Activated T-cell treated with anti-CD3 and anti-CD28 coated beads, Interleukin-2, amount 50 U/mL, for 1 hour (primary cell): ENCODE results near the gene NSMF.
"Not testable (repeated sequence)": the region's sequence is repeated elsewhere in the genome, so short reads cannot be mapped to it uniquely, and the experiment has no call there.

Experiments
- DNase-seq: peaks from one replicate; pipeline ENCODE4 v3.0.0-alpha.2; 2020

Gene NSMF

DNA sequence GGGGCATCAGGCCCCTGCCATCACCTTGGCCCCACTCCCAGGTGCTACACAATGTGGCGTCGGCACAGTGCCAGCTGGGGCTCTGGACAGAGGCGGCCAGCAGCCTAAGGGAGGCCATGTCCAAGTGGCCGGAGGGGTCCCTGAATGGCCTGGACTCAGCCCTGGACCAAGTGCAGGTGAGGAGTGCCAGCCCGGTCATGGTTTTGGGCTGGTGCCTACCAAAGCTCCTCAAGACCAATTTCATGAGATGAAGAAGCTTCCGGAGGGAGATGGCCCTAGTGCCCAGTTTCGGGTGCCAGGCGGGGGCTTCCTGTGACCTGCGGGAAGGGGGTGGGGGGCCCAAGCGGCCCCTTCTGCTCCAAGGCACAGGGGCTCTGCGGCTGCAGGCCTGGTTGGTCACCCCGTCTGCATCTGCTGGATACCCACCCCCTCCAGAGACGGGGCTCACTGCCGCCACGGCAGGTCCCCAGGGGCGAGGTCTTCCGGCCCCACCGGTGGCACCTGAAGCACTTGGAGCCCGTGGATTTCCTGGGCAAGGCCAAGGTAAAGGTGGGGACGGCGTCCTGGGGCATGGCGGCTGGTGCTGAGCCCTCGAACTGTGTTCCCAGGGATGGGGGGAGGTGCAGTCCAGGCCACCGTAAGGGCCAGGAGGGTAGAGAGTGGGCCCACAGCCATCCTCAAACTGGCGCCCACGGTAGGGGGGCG is 30.1 kb downstream of the NSMF start:
- no peak for DNase-seq

DNA sequence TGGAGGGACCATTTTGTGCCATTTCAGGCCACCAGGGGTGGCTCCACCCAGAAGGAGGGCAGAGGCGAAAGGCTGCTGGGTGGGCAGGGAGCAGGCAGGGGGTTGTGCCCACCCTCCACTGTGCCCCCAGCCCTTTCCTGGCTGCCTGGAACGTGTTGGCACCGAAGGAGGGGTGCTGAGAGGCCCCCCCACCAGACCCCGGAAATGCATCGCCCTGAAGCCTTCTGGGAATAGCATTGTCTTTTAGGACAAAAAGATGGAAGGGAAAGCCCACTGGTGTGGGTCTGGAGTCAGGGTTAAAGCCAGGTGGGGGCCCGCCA is 30.9 kb downstream of the NSMF start:
- no peak for DNase-seq

DNA sequence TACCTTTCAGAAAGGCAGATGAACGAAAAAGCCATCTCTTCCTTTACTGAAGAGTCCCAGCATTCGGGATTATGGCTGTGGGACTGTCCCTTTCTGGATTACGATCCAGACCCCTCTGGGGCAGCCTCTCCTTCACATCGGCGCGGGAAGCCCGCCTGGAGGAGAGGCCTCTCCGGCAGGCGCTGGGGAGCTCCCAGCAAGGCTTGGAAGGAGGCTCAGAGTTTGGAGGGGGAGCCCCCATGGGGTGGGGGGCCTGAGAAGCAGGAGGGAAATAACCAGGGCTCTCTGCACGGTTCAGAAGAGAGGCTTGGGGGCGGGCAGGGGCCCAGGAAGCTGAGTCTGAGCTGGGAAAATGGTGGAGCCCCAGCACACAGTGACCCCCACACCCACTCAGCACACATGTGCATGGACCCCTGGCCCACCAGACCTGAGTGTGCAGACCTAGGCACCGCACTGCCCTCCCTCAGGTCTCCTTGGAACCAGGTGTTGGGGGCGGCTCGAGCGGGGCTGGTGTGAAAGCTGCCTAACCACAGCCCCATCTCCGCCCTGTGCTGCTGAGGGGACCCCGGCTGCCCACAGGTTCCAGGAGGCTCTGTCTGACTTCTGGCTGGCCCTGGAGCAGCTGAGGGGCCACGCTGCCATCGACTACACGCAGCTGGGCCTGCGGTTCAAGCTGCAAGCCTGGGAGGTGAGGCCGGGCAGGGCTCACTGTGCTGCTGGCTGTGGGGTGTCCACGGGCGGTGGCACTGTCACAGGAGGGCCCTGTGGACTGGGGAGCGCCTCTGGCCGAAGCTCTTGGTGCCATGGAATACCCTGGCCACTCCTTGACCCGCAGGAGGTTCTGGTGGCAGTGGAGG is 31.5 kb downstream of the NSMF start:
- DNase-seq: no peak

DNA sequence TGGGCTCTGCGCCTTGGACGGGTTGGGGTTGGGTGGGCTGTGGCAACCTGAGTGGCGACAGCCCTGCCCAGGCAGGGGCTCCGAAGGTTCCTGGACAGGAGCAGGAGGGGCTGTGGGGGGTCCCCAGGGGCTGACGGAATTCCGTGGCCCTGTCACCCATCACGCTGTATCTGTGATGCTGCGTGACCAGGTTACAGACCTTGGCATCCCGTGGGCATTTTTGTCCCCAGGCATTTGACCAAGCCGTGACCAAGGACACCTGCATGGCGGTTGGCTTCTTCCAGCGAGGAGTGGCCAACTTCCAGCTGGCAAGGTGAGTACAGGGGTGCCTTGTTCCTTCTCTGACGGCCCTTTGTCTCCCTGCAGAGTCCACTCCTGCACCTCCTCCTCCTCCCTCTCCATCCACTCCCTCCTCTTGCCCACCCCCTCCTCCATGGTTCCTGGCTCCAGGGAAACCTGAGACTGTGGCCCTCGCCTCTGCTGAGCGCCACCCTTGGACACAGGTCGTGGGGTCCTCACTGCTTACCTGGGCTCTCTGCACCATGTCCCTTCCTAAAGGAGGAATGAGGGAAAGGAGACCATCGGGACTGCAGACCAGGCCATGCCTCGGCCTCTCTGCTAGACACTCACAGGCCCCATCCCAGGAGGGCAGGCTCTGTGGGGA is 33.0 kb downstream of the NSMF start:
- DNase-seq: no peak

DNA sequence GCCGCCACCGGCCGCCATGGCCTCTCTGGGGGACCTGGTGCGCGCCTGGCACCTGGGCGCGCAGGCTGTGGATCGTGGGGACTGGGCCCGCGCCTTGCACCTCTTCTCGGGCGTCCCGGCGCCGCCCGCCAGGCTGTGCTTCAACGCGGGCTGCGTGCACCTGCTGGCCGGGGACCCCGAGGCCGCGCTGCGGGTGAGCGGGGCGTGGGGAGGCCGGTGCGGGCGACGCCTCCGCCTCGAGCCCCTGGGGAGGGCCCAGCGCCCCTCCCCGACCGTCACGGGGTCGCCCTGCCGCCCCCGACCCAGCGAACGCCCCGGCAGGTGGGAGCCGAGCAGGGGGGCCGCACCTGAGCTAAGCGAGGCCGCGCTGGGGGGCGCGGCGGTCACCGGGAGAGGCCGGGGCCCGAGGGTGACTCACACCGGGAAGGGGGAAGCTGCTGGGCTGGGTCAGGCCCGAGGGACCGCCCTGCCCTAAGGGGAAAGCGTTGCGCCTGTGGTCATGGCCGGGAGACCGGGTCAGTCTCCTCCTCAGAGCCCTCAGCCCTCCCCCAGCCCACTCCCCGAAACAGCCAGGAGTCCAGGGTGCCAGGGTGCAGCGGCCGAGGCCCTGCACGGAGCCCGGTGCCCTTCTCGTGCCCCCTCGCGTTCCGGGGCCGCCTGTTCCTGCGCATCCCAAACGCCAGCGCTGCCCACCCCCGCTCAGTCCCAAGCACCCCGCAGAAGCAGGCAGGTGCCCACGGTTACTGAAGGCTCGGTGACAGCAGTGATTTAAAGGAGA is 35.4 kb downstream of the NSMF start:
- DNase-seq: no peak

DNA sequence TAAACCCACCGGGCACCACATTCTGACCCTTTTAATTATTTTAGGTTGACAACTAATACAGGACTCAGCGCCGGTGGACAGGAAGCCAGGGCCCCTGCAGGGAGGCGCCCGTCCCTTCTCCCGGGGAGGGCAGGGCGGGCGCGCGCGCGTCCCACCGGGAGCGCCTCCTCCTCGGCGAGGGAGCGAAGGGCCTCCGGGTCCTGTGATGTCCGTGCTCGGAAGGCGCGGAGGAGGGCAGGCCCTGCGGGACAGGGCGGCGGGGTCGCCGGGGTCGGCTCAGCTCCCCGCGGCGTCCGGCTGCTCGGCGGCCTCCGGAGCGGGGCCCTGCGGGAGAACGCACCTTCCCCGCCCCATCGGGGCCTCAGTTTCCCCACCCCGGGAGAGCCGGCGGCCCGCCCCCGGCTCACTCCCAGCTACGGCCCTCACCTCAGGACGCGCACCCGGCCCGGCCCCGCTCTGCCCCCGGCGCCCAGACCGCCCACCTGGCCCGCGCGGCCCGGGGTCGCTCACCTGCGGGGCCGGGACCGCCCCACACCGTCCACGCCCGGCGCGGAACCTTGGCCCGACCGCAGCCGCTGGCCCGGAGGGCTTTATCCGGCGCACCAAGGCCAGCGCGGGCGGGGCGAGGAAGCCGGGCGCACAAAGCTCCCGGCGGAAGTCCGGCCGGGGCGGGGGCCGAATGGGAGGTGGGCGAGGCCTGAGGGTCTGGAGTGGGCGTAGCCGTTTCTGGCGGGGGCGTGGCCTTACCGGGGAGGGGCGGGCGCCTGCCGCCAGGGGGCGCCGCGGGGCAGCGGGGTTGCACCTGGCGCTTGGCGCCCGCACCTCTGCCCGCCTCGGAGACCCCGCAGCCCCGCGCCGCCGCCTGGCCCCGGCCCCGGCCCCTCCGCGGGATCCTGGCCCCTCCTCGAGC is 36.3 kb downstream of the NSMF start, which contains the start of the genes EXD3 and NOXA1:
TSS of gene EXD3 (minus strand) at position 559 of the 910 bp plus-strand sequence. CDS start 27,805 bp downstream, outside the sequence.
TSS of gene NOXA1 (plus strand) at position 790 of the 910 bp plus-strand sequence. CDS start 137 bp downstream, outside the sequence.
- DNase-seq: peak; percentile 98

DNA sequence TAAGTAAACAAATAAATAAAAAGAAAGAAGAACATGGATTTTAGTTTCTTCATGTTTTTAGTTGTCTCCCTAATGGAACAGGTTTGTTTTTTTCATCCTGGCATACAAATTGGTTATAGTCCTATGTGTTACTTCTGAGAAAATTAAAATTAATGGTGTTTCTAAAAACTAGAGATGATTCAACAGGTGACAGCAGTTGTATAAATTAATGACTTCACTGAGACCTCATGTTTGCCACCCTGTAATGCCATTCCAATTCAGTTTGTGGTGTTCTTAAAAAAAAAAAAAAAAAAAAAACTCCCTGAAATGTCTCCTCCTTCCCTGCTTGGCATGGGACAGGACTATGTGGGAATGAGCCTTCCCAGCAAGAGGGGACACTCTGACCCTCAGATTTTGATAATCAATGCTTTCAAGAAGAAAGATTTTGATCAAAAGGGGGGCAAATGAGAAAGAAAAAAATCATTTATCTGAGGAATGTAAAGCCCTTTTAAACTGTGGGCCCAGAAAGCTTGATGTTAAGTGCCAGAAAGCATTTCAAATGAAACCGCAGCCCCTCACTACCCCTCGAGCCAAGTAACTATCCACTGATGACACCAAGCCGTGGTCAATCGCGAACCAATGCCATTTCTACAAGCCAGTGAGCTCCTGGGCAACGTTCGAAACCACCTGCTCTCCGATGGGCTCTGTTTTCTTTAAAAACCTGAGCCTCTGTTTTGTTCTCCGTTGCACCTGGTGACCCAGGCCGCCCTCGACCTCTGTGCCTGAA is 37.1 kb downstream of the NSMF start:
- DNase-seq: no peak

DNA sequence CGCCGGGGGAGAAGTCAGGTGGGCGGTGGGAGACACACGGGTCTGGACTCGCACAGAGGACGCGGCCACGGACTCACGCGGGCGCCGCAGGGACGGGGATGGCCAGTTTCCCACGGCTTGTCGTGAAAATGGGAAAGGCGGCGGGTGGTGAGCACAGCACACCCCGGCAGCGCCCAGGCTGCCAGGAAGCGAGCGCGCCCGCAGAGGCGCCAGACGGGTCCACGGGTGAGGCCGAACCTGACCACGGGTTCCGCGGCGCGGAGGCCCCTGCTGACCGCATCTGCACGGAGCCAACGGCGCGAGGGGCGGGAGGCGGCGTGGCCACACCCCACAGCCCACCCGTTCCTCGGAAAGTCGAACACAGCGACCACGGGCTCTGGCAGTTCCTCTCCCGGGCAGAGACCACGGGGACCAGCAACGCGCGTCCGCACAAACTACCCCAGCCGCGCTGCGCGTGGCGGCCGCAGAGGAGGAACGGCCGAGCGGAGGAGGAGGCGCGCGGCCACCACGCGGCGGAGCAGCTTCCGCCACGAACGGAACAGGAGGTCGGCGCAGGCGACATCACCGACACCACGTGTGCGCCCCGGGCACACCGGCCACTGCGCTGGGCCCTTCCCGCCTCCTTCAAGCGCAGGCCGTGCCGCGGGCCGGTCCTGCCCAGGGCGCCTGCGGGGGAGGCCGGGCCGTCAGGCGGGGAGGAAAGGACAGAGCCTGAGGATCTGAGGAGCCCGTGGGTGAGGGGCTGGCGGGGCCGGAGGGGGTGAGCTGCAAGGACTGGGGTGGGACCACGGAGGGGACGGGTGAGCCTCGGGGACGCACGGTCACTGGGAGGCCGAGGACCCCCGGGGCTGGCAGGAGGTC is 41.7 kb downstream of the NSMF start:
- DNase-seq: no peak

DNA sequence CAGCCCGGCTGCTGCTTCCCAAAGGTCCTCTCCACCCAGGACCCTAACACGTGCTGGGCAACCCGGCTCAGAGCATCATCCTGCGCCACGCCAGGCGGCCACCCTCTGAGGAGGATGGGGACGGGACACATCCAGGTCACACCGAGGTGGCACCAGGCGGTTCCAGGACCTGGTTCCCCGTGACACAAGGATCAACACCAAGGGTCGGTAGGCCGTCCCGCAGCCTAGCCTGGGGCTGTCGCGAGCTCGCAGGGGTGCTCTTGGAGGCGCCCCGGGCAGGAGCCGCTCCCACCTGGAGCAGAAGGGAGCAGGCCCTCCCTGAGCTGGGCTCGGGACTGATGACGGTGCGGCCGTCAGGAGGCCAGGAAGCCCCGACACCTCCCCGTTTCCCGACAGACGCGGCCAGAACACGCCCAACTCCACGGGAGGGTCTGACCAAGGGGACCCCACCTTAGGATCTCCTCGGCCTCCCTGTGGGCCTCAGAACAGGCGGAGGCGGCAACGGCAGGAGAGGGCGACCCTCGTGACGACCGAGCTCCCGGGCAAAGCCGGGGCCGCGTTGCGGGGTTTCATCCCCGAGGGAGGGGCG is 42.5 kb downstream of the NSMF start:
- DNase-seq: no peak

DNA sequence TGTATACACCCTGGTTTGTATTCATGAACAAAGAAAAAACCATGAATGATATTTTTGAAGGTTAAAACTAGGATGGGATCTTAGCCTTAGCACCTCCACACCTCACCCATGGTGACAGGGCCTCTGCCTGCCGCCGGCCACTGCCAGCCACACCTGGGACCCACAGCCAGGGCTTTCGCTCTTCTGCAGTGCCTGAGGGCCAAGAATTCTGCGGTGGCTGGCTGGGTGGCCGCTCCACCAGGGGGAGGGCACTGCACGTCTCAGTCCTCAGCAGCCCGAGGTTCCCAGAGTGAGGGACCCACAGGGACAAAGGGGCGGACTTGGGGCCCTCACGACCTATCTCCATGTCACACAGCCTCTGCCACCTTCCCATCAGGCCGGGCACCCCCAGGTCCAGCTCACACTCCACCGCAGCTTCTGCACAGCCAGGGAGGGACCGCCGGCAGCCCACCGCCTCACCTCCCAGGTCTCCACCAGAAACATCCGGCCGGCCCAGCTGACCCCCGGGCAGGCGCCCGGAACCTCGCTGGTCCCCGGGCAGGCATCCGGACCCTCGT is 43.0 kb downstream of the NSMF start:
- no peak for DNase-seq

DNA sequence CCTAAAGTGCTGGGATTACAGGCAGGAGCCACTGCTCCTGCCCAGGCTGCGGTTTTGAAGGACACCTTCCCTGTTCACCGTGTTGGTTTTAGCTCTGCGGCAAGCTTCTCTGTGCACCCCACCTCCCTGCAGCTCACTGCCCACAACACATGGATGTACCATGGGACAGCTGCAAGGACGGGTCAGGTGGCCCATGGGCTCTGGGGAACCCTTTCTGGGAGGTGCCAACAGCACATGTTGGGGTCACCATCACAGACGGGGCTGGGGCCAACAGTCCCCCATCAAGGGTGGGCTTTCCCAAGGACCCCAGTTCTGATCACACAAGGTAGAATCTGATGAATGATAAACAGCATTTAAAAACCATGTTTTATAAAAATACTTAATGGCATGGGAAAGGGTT is 43.7 kb downstream of the NSMF start:
- no peak for DNase-seq

DNA sequence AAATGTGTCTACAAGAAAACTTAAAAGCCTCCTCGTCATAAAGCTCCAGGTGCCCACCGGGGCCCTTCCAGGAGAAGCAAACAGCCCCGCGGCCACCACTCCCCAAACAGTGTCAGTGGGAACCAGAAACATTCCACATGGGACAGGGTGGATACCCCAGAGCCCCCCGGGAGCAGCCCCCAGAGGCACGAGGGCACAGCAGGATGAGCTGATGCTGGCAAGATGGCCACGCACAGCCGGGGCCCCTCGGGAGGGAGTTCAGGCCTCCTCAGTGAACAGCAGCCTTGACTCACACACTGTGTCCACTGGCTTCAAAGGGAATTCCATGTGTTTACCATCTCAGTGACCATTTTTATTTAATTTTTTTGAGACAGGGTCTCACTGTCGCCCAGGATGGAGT is 46.7 kb downstream of the NSMF start:
- no peak for DNase-seq

DNA sequence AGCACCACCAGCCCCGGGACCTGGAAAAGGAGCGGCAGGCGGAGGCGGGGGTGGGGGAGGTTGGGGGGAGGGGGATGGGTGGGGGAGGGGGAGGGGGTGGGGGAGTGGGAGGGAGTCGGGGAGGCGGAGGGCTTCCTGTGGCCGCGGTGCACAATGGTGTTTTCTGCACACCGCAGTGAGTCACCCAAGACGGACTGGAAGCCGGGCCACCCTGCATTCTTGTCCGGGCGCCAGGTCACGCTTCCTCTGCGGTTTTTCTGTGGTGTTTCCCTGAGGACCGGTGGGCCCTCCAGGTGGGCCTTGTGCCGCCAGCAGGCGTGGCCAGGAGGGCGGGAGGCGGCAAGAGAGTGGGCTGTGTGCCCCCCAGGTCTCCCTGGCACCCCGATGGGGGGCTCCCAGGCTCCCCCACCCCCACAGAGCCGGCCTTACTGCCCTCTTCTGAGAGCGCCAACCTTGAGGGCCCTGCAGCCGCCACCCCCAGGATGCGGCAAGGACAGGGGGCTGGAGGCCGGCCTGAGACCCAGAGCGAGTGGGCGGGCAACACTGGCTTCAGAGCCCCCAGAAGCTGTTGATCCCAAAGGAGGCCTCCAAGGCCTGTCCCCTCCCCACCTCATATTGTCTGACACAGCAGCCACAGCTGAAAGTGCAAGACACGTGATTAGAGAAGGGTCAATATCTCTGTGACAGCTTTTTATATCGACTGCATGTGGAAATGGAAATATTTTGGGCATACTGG is 47.3 kb downstream of the NSMF start:
- no peak for DNase-seq

DNA sequence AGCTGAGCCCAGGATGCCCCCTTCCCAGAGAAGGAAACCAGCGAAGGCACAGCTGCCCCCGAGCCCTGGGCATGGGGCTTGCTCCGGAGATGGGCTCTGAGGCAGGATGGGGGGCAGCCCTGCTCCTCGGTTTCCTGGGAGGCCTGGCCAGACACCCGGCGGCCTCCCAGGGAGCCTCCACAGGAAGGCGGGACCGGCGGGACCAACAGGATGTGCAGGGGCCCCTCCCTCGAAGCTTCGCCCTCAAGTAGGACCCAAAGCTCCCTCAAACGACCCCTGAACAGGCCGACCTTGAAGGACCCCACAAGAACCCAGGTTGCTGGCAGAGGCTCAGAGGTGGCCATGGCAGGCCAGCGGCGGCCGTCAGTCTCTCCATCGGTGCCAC is 47.9 kb downstream of the NSMF start:
- DNase-seq: no peak

DNA sequence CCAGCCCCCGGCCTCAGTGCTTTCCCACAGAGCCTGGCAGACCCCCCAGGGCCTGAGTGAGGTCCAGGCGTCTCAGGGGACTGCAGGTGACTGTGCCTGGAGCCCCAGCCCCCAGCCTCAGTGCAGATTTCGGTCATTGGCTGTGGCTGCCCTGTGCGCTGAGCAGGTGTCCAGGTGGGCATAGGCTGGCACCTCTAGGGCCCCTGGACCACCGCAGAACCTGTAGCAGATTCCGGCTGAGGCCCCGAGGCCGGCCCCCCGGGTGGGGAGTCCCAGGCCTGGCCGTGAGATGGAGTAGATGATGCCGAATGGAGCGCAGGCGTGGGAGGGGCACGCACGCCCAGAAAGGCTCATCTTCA is 48.3 kb downstream of the NSMF start:
- no peak for DNase-seq

DNA sequence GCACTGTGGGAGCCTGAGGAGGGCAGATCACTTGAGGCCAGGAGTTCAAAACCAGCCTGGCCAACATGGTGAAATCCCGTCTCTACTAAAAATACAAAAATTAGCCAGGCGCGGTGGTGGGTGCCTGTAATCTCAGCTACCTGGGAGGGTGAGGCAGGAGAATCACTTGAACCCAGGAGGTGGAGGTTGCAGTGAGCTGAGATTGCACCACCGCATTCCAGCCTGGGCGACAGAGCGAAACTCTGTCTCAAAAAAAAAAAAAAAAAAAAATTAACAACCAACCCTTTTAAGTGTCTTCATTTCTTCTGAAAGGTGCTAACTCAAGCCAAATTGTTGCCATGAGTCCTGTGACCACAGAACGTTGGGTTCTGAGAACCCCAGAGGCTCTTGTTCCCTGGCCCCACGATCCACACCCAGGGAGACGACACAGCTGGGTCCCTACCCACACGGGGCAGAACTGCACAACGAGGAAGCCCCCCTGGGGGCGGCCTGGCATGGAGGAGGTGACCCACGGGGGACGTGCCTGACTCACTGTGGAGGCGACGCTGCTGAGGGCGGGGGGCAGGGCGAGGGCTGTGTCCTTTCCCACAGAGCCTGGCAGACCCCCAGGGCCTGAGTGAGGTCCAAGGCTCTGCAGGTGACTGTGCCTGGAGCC is 48.8 kb downstream of the NSMF start:
- DNase-seq: not testable (repeated sequence)

DNA sequence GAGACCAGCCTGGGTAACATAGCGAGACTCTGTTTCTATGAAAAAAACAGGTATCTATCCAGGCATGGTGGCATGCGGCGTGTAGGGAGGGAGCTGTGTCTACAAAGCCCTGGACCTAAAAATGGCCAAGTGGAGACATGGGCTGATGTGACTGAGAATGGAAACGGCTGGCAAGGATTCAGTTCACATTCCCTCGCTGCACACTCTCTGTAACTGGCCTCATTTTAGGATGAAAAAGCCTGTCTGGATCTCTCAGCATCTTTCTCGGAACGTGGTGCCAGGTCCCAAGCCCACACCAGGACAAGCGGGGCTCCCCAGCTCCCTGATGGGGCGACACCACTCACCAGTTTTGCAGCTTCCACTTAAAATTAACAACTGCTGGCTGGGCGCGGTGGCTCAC is 49.6 kb downstream of the NSMF start:
- DNase-seq: no peak
